Vagina (tissue), 2 donors: ENCODE results near the gene ATP2B2. TPM values are rescaled to one million over a fixed set of nuclear protein-coding genes. Genes with fewer than 3 reads are reported as not detected.

Experiments
- DNase-seq, 2 donors: peaks; one replicate each; pipeline ENCODE4 v3.0.0-alpha.2; 2017; ENCODE audit errors: extremely low spot score in 2 of 2
- H3K27ac ChIP-seq: fragments of 200-600 bp; sonication (generic); one replicate; pipeline ENCODE4 v1.5.1; 2019
- H3K27me3 ChIP-seq: fragments of 200-600 bp; sonication (generic); one replicate; pipeline ENCODE4 v1.5.1; 2019
- H3K36me3 ChIP-seq, 2 donors: fragments of 200-600 bp; sonication (generic); one replicate each; pipeline ENCODE4 v1.5.1; 2017 to 2019
- H3K4me1 ChIP-seq: fragments of 200-600 bp; sonication (generic); one replicate; pipeline ENCODE4 v1.5.1; 2019
- H3K4me3 ChIP-seq, 2 donors: fragments of 200-600 bp; sonication (generic); 1 replicate in 1 of 2; 2 replicates in 1 of 2; pipeline ENCODE4 v1.5.1; 2016 to 2019
- H3K9me3 ChIP-seq: fragments of 200-600 bp; sonication (generic); one replicate; pipeline ENCODE4 v1.5.1; 2019
- POLR2A ChIP-seq, 2 donors: fragments of 450-650 bp; IDR thresholded peaks; one replicate each; pipeline ENCODE4 v1.6.1; 2017; ENCODE audit warnings: antibody characterized with exemption in 2 of 2, mild to moderate bottlenecking in 2 of 2, moderate library complexity in 2 of 2
- POLR2AphosphoS5 ChIP-seq, 2 donors: sonication (generic); formaldehyde crosslinking; IDR thresholded peaks; one replicate each; pipeline ENCODE4 v1.9.0; 2017; ENCODE audit warnings: antibody characterized with exemption in 2 of 2, mild to moderate bottlenecking in 2 of 2, low read depth in 1 of 2; ENCODE audit not compliant: insufficient read depth in 1 of 2
- intact Hi-C: fragments of 100-400 bp; cut with DNase I; formaldehyde crosslinking; loops from one replicate; pipeline ENCODE4 v1.15.1; 2023
- total RNA-seq: library from RNA; depleted of rRNA; stranded (reverse); fragments of >200 nt; gene quantifications from one replicate; pipeline ENCODE4 v1.2.3, GENCODE V29; 2016
- TF ChIP-seq, protein P1 (sequence below), 3 experiments: fragments of 450-650 bp in 2 of 3; fragments of 200-600 bp in 1 of 3; sonication (generic) in 1 of 3; IDR thresholded peaks; one replicate each; pipeline ENCODE4 v1.5.1; 2017 to 2019; ENCODE audit warnings: antibody characterized with exemption in 3 of 3, mild to moderate bottlenecking in 2 of 3, moderate library complexity in 2 of 3

Gene ATP2B2
- total RNA-seq, 1 donor from 2014 or later: 0.25 TPM

DNA sequence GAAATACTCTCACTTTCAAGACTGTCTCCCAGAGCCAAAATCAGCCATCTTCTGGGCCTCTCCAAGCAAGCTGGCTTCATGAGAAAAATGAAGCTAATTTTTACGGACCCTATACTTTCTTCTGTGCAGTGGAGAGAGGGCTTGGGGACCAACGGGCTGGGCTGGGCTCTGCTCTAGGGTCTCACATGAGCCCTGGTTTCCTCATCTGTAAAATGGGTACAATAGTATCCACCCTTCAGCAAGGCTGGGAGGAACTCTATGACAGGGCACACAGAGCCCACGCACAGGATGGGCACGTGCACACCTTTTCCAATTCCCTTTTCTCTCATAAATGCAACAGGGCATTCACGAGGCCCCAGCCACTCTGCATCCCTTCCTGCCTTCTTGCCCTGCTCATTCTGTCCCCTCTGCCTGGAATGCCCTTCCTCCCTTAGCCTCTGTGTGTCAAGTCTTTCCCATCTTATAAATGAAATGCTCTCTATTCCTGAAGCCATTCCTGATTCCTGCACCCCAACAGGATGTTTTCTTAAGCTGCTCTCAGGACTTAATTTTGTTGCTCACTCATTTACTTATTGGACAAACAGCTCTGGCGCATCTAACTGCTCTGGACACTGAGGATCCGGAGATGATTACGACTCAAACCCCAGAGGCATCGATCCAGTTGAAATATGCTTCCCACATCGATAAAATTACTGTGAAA lies 151.6 kb downstream of the ATP2B2 start:
- Histone ChIP-seq H3K27ac (no peak overlapping the region), H3K4me3 (no peak overlapping the region), H3K9me3 (no peaks in the 10 kb centered on the region), H3K27me3 (no peaks in the 10 kb centered on the region), H3K36me3 (no peaks in the 10 kb centered on the region), H3K4me1 (no peaks in the 10 kb centered on the region)
- intact Hi-C loops: no loop called here
- no peak for DNase-seq
- TF ChIP-seq, protein P1, sequence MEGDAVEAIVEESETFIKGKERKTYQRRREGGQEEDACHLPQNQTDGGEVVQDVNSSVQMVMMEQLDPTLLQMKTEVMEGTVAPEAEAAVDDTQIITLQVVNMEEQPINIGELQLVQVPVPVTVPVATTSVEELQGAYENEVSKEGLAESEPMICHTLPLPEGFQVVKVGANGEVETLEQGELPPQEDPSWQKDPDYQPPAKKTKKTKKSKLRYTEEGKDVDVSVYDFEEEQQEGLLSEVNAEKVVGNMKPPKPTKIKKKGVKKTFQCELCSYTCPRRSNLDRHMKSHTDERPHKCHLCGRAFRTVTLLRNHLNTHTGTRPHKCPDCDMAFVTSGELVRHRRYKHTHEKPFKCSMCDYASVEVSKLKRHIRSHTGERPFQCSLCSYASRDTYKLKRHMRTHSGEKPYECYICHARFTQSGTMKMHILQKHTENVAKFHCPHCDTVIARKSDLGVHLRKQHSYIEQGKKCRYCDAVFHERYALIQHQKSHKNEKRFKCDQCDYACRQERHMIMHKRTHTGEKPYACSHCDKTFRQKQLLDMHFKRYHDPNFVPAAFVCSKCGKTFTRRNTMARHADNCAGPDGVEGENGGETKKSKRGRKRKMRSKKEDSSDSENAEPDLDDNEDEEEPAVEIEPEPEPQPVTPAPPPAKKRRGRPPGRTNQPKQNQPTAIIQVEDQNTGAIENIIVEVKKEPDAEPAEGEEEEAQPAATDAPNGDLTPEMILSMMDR (IDR thresholded peaks at IDR 0.05): no peak
- no peak for TF ChIP-seq POLR2A (IDR thresholded peaks at IDR 0.05)

DNA sequence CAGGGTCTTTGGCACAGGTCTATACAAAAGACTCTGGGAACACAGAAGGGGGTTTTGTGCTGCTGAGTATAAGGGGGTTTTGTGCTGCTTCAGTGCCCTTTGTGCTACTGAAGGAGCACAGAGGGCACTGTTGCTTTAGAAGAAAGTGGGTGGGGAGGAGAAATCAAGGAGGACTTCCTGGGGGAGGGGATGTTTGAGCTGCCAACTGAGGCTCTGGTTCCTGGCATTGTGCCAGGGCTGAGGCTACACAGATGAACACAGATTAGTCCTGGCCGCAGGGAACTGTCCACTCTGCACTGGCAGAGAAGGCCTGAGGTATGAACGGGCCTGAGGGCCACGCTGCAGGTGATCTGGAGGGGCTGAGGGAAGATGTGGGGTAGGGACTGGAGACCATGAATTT lies 152.2 kb downstream of the ATP2B2 start:
- no peak overlapping the region for H3K4me3 ChIP-seq
- intact Hi-C loops: no loop called here
- H3K36me3 ChIP-seq: no peaks in the 10 kb centered on the region
- no peaks in the 10 kb centered on the region for H3K9me3 ChIP-seq
- H3K4me1 ChIP-seq: no peaks in the 10 kb centered on the region
- TF ChIP-seq POLR2AphosphoS5 (IDR thresholded peaks at IDR 0.05; ENCODE audit: insufficient read depth in 1 of 2, low read depth in 1 of 2) (no peak), POLR2A (IDR thresholded peaks at IDR 0.05) (no peak)
- TF ChIP-seq, protein P1 (IDR thresholded peaks at IDR 0.05): no peak
- H3K27me3 ChIP-seq: no peaks in the 10 kb centered on the region
- H3K27ac ChIP-seq: no peak overlapping the region
- DNase-seq: no peak

DNA sequence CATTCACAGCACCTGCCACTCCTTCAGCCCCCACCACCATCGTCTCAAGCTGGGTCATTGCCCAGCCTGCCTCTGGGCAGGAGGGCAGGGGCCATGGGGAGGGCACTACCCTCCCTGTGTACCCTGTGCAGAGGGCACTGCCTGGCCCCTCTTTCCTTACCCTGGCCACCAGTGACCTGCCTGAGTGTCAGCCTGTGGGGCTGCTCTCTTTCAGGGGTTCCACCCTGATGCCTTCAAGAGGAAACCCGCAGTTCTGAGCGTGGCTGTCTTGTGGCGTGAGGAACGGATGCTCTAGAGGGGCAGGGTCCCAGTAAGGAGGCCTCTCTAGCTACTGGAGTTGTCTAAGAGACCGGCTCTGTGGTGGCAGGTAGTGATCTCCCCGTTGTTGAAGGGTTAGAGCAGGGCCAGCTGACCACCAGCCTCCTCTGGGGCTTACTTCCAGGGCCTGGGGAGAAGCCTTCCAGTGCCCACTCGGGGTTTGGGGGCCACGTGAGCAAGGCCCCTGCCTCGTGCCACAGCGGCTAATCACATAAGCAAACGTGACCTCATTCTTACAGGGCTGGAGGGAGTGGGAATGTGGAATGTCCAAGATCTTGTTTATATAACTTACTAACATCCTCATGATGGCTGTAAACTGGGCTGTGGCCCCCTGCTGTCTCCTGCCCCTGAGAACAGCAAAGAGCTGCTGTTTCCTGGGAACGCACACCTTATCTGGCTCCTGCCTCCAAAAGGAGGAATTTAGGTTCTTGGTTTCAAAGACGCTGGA lies 153.1 kb downstream of the ATP2B2 start:
- Histone ChIP-seq H3K4me3 (no peak overlapping the region), H3K9me3 (no peaks in the 10 kb centered on the region), H3K27me3 (no peaks in the 10 kb centered on the region), H3K4me1 (no peaks in the 10 kb centered on the region), H3K36me3 (no peaks in the 10 kb centered on the region), H3K27ac (no peak overlapping the region)
- no peak for DNase-seq
- intact Hi-C loops: no loop called here
- no peak for TF ChIP-seq POLR2A (IDR thresholded peaks at IDR 0.05)
- TF ChIP-seq POLR2AphosphoS5 (IDR thresholded peaks at IDR 0.05; ENCODE audit: insufficient read depth in 1 of 2, low read depth in 1 of 2): no peak
- TF ChIP-seq, protein P1 (IDR thresholded peaks at IDR 0.05): no peak

DNA sequence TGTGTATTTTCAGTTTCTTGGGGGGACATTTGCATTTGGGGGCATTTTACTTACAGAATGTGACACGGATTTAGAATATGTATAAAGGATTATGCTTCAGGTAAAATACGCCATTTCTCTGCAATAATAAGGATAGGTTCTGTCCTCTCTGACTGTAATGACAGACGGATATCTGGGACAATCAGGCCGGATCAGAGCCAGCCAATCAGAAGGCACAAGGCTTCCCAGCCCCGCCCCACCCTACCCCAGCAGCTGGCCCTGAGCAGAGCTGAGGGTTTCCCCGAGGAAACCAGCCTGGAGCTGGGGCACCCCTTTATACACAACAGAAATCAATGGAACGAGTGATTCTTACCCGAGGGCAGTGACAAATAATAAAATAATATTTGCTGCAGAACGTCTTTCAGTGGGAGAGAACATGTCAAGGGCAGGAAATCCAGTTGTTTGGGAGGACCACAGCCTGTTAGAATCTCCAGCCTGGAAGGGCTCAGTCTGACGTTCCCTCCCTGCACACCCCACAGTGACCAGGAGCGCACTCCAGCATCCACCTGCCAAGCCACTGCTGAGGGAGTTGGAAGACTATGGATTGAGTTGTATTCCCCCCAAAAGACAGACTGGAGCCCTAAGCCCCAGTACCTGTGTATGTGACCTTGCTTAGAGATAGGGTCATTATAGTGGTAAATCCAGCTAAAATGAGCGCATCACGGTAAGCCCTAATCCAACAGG lies 154.2 kb downstream of the ATP2B2 start:
- no peak for DNase-seq
- intact Hi-C loops: no loop called here

More for the DNA sequence above, 154.2 kb downstream of the ATP2B2 start:
- H3K9me3 ChIP-seq: no peaks in the 10 kb centered on the region
- no peaks in the 10 kb centered on the region for H3K4me1 ChIP-seq
- H3K36me3 ChIP-seq: no peaks in the 10 kb centered on the region
- H3K27me3 ChIP-seq: no peaks in the 10 kb centered on the region
- H3K27ac ChIP-seq: no peak overlapping the region
- H3K4me3 ChIP-seq: no peak overlapping the region
- no peak for TF ChIP-seq POLR2A (IDR thresholded peaks at IDR 0.05)
- TF ChIP-seq, protein P1 (IDR thresholded peaks at IDR 0.05): no peak
- TF ChIP-seq POLR2AphosphoS5 (IDR thresholded peaks at IDR 0.05; ENCODE audit: insufficient read depth in 1 of 2, low read depth in 1 of 2): no peak
